Activated CD4-positive, alpha-beta T cell treated with anti-CD3 and anti-CD28 coated beads, Interleukin-2, amount 50 U/mL, for 24 hours (primary cell): Measurements from ENCODE around the gene FRAT2.

Source experiments
- DNase-seq, 2 donors: peaks; one replicate each; pipeline ENCODE4 v3.0.0-alpha.2; 2020; ENCODE audit warnings: low read depth in 1 of 2, low spot score in 1 of 2

Gene FRAT2

DNA sequence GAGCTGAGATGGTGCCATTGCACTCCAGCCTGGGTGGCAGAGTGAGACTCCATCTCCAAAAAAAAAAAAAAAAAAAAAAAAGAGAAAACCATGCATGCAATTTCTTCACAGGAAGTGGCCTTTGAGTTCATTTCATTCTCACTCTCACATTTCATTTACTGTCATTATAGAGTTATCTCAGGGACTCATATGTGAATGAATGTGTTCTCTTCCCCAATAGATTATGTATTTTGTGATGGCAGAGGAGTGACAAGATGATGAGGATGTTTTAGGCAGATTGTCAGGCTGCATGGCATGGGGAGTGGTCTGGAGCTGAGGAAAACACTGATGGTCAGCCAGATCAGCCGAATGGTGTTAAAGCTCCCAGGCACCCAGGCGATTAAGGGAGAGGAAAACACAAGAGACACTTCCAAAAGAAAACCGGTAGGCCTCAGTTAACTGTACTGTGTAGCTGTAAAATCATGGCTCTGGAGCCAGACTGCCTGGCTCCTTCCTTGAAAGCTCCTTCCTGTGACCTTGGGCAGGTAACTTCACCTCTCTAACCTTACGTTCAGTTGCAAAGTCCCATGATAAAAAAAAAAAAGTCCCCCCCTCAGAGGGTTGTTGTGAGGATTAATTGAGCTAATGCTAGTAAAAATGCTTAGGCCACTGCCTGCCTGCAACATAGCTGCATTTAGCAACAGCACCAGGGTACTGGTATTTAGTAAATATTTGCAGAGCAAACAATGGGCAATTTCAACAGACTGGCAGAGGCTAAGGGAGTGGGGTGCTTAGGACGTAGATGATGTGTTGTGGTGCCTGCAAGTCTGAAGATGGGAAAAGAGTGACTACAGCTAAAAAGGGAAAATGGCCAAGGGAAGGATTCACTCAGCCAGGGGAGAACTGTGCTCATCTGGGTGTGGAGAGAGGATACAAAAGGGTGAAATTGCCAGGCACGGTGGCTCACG, 6.9 kb downstream of the FRAT2 start:
- no peak for DNase-seq

DNA sequence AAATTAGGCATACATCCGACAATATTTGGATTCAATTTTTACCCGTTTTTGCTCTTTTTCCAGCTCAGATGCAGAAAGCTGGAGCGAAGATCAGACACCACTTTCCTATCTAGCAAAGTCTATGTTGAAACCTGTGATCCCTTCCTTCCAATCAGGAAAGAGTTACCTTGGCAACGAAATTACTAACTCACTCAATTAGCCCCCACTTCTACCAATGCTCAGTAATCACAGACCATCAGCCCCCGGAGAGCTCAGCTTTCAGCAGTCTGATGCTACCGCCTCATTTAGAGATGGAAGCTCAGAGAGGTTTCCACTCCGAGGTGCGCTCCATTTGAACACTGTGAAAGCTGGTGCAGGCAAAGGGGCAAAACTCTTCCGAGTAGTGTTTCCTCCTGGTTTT, 8.8 kb downstream of the FRAT2 start:
- no peak for DNase-seq

DNA sequence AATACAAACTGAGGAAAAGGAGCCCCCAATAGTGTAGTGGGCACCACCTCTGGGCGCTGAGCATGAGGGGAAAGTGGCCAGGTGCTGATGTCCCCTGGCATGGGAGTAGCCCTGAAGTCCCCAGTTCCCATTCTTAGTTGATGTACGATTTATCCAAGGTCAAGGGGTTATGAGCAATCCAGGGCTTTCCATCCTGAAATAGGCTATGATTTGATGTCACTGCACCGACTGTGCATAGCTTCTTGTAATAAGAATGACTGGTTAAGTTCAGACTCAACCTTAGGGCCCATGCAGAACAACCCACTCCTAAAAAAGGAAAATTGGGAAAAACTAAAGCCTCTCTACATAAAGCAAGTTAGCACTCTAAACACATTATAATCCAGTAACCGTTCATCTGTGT, 11.0 kb downstream of the FRAT2 start:
- DNase-seq: no peak

DNA sequence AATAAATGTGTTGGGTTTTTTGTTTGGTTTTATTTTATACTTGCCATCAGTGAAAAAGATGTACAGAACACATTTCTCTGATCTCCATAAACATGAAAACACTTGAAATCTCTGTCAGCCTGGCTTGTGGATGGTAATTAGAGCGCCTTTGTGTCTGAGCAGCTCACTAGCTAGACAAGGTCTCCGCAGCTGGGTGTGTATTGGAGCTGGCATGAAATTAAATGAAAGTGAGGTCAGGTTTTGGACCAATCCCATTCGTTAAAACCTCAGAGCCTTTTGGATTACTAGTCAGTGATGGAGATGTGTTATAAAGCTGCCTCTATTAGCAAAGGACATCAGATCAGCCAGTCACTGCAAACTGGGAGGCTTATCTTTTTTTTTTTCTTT, 12.7 kb downstream of the FRAT2 start:
- no peak for DNase-seq

DNA sequence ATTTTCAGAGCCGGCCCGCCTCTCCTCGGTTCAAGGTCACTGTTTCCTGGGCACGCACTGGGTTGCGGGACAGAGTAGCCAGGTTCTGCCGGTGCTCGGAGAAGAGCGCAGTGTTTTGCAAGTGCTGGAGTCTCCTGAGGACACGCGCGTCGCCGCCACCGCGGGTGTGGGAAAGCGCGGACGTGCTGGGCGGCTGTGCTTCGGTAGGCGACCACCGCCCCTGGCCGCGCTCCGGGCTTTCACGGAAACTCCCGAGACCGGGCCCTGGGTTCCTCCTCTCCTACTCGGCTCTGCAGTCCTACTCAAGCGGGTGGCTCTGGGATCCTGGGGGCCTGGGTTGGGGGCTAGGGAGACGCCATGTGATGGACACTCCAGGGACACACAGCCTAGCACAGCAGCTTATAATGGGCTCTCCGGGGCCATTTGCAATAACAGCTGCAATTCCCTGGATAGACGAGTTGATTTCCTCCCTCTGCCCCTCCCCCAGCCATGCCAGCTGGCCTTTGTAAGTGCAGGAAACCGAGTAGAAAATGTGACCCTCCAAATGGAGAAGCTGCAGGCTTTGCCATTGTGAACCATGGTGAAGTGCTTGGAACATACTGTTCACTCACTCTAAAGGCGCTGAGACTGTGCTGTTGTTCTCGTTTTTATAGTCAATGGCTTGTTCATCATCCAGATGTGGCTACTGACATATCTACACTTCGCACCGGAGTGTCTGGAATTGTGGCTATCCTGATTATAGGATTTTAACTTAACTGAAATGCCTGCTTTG, 13.3 kb downstream of the FRAT2 start:
- no peak for DNase-seq

DNA sequence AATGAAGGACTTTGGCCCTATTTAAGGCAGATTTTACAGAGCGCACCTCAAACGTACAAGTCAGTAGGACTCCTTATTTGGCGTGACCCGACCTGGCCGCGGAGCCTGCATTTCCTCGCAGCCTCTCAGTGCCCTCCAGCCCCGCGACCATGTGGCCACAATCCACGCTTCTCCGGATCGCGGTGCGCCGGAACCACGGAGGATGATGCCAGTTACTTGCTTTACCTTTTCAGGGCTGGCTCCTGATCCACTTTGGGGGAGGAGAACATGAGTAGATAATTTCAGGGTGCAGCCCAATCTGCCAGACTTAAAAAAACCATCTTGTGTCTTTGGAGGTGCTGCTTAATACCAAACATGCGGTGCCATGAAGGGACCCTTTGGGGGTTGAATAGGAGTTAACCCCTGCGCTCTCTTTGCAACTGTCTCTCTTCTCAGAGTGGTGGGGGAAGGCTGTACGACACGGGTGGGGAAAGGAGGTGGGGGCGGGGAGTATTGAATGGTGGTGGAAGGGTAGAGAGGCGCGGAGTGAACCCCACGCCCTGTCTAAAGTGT, 14.0 kb downstream of the FRAT2 start:
- peak in 1 of 2 donors; percentile 16 for DNase-seq

DNA sequence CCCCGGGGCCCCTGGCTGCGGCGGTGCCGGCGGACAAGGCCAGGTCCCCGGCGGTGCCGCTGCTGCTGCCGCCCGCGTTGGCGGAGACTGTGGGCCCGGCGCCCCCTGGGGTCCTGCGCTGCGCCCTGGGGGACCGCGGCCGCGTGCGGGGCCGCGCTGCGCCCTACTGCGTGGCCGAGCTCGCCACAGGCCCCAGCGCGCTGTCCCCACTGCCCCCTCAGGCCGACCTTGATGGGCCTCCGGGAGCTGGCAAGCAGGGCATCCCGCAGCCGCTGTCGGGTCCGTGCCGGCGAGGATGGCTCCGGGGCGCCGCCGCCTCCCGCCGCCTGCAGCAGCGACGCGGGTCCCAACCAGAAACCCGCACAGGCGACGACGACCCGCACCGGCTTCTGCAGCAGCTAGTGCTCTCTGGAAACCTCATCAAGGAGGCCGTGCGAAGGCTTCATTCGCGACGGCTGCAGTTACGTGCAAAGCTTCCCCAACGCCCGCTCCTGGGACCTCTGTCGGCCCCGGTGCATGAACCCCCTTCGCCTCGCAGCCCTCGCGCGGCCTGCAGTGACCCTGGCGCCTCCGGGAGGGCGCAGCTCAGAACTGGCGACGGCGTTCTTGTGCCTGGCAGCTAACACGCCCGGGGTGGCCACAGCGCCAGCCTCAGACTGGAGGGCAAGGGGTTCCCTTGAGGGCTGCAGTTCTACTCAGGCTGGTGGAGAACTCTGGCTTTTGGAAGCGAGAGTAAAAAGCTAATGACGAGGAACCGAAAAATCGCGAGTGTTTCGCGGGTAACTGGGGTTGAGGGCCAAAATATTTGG, 14.7 kb downstream of the FRAT2 start:
- DNase-seq: peak; percentile 28 to 42

DNA sequence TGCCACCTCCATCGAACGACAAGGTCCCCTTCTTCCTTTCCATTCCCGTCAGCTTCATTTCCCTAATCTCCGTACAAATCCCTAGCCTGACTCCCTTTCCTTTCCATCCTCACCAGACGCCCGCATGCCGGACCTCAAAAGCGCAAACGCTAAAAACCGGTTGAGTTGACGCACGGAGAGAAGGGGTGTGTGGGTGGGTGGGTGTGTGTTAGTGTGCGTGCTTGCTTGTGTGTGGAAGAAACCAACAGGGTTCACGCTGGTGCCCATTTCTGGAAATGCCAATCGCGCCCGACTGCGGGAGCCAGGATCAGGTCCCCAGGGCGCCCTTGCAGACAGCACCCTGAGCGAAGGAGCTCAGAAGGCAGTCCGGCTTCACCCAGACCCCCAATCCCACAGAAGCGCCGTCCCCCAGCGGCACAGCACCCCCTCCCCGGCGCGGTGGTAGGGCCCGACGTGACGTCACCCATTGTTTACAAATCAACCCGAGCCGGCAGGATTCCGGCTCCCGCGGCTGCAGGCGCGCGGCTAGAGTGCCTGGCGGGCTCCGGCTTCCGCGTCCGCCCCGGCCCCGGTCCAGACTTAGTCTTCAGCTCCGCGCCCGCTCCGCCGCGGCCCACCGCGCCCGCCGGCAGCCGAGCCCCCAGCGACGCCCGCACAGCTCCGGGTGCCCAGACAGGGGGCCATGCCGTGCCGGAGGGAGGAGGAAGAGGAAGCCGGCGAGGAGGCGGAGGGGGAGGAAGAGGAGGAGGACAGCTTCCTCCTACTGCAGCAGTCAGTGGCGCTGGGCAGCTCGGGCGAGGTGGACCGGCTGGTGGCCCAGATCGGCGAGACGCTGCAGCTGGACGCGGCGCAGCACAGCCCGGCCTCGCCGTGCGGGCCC, 15.5 kb downstream of the FRAT2 start, which contains the start of gene FRAT1:
Gene FRAT1, plus strand, starts transcription at position 500 of the 880 bp plus-strand sequence. Its CDS starts 183 bp downstream, at position 683.
- peak; percentile 81 to 87 for DNase-seq

DNA sequence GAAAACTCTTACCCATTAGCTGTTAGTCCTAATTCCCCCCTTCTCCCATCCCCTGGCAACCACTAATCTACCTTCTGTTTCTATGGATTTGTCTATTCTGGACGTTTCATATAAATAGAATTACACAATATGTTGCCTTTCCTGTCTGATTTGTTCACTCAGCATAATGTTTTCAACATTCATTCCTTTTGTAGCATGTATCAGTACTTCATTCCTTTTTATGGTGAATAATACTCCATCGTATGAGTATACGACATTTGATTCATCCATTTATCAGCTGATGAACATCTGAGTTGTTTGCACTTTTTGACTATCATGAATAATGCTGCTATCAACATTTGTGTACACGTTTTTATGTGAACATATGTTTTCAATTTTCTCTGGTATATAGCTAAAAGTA, 19.9 kb downstream of the FRAT2 start:
- no peak for DNase-seq

DNA sequence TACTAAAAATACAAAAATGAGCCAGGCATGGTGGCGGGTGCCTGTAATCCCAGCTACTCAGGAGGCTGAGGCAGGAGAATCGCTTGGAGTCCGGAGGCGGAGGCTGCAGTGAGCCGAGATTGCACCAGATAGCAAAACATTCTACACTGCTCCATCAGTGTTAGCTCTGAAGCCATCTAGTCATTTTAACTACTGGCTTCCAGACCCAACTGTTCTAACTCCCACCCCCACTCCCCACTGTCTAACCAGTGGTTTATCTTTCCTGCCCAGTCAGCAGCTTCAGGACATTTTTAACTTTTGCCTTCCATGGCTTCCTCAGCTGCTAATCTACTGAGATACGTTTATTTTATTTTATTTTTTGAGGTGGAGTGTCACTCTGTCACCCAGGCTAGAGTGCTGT, 21.6 kb downstream of the FRAT2 start:
- no peak for DNase-seq

DNA sequence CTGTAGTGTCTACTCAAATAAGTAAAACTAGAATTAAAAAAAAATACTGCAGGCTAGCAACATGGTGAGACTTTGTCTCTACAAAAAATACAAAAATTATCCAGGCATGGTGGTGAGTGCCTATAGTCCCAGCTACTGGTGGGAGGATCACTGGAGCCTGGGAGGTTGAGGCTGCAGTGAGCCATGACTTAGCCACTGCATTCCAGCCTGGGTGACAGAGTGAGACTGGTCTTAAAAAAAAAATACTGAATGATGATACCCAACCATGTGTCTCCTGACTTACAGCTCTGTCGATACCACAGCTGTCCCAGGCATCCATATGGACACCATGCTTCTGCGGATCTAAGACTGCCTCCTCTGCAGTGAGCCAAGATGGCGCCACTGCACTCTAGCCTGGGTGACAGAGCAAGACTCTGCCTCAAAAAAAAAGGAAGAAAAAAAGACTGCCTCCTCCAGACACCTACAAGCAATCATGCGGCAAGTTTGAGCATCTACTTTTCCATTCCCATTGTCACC, 23.4 kb downstream of the FRAT2 start:
- no peak for DNase-seq

DNA sequence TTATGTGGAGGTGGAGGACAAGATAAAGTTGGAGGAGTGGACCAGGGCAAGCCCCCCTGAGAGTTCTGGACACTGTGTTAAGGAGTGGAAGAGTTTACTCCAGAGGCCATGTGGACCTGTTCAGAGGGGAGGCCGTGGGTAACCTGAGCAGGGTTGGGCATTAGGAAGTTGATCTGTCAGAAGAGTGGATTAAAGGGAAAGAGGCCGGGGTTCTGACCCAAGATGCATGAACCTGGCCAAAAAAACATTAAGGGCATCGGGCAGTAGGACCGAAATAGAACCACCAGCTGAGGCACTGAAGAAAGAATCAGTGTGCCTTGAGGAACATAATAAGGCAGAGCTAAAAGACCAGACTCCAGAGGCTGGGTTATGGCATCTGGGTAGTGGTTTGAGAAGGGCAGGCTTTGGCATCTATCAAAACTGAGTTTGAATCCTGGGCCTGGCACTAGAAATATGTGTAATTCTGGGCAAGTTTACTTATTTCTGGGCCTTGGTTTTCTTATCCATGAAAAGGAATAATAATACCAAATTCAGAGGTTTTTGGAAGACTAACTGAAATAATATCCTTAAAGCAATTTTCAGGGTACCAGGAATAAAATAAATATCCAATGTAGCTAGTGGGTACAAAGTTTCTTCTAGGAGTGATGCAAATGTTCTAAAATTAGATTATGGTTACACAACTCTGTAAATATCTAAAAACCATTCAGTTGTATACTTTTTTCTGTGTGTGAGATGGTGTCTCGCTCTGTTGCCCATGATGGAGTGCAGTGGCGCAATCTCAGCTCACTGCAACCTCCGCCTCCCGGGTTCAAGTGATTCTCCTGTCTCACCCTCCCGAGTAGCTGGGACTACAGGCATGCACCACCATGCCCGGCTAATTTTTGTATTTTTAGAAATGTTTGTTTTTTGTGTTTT, 26.4 kb downstream of the FRAT2 start:
- DNase-seq: no peak

DNA sequence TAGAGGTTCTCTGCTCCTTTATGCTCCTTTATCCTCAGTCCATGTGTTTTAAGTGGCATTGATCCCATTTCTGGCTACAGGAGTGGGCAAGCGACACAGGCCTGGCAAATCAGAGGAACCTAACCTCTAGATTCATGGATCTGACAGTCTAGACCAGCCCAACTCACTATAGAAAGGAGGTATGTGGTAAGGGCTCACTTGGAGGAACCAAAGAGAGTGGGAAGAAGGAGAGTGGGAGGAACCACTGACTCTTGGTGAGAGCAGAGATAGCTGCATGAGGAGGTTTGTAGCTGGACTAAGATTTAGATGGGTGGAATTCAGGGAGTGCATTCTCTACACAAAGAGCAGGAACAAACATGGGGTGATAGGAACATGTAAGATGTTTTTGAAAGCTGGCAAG, 27.1 kb downstream of the FRAT2 start:
- no peak for DNase-seq

DNA sequence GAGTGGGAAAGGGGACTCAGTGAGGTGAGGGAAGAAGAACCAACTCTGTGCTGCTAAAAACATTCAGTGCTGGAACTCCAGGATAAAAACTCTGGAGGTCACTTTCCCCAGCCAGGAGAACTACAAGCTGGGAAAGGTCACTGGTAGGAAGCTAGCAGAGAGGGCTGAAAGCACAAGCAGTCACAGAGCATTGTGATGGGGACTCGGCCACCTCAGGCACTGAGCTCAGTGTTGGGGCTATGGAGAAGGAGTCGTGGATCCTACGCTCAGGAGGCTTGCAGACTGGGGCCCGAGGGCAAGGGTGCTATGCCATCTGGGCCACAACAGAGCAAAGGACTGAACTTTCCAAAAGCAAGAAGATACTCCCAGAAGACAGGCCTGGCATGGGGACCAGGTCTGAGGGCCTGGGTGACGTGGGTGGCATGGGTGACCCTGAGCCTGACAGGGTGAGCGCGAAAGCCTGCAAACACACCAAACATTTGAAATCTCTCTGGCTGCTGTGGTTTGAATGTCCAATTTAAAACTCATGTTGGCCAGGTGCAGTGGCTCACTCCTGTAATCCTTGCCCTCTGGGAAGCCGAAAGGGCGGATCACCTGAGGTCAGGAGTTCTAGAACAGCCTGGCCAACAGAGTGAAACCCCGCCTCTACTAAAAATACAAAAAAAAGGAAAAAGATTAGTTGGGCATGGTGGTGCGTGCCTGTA, 32.3 kb downstream of the FRAT2 start:
- no peak for DNase-seq

DNA sequence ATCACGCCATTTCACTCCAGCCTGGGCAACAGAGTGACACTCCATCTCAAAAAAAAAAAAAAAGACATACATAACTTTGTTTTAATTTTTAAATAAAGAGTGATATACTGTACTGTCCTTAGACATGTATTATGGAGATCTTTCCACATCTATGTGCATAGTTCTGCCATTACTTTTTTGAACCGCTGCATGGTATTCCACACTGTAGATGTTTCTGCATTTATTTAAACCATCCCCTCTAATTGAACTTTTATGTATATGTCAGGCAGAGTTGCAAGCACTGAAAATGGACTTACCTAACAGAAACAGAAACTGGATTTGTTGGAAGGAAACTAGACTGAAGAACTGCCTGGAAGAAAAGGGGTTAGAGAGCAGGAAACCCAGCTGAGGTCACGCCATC, 33.5 kb downstream of the FRAT2 start:
- DNase-seq: no peak

DNA sequence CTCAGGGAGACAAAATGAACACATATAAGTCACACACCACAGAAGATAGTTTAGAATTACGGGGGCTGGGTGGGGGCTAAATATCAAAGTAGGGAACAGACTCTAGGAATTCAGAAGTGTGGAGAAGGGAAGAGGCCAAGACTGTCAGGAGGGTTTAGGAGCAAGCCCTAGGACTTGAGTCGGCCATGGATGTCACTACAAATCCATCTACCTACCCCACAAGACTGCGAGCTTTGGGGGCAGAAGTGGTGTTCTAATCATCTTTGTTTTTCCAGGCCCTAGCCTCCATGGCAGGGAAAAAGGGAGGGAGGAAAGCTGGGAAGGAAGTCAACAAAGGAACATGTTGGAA, 36.3 kb downstream of the FRAT2 start:
- no peak for DNase-seq

DNA sequence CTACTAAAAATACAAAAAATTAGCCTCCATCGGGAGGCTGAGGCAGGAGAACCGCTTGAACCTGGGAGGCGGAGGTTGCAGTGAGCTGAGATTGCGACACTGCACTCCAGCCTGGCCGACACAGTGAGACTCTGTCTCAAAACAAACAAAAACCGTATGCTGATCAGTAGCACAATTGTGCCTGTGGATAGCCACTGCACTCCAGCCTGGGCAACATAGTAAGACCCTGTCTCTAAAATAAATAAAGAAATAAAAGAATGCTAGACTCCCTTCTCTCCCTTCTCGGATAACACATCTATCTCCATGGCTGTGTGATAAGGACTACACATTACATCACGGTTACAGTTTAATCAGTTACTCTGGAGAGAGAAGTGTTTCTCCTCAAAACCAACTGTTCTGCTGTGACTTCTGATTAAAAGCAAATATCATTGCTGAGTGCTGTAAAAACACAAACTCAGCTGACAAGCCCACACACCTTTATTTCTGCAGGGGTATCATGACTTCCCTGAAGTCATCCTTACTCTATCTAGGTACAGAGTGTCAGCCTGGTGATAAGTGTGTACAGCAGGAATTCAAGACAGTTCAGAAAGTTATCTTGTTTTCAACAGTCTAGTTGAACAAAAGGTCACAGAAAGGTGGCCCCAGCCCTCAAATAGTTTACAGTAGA, 36.8 kb downstream of the FRAT2 start:
- DNase-seq: no peak

DNA sequence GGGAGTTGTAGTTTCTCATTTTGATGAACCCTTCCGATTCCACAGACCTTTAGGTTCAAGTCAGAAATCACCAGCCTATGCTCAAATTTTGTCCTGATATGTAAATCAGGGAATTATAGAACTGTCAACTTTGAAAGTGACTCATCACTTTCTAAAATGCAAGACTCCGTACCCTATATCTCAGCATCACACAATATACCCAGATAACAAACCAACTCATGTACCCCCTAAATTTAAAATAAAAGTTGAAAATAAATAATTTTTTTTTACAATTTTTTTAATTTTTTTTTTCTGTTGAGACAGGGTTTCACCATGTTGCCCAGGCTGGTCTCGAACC, 41.7 kb downstream of the FRAT2 start:
- no peak for DNase-seq
